Measurements from ENCODE around the gene ZGPAT. TPM values are rescaled to one million over a fixed set of nuclear protein-coding genes. Genes with fewer than 3 reads are reported as not detected.
"Not testable (repeated sequence)": the region's sequence is repeated elsewhere in the genome, so short reads cannot be mapped to it uniquely, and the experiment has no call there.

The ZGPAT gene
- total RNA-seq, 1 donor, result 11.8 TPM

GRCh38 chr20:63774306-63774705, 66.5 kb downstream of the ZGPAT start:
- no peak overlapping the region for H3K4me3 ChIP-seq (ENCODE audit: low read depth, low read length)
- TF ChIP-seq CTCF (IDR thresholded peaks at IDR 0.05; ENCODE audit: insufficient read depth, low read length), result no peak
- no peak for DNase-seq (ENCODE audit: low read depth)

- TF ChIP-seq CTCF (IDR thresholded peaks at IDR 0.05; ENCODE audit: insufficient read depth, low read length), result peak; percentile 76
- DNase-seq (ENCODE audit: low read depth), result peak; percentile 34
- H3K4me3 ChIP-seq (ENCODE audit: low read depth, low read length), result peak overlapping the region; percentile 46
Measured at GRCh38 chr20:63775096-63775978, 67.5 kb downstream of the ZGPAT start.

- DNase-seq (ENCODE audit: low read depth); H3K4me3 ChIP-seq (ENCODE audit: low read depth, low read length): not testable (repeated sequence)
Measured at GRCh38 chr20:63776875-63777274, 69.0 kb downstream of the ZGPAT start.

- H3K4me3 ChIP-seq (ENCODE audit: low read depth, low read length), result no peak overlapping the region
- no peak for TF ChIP-seq CTCF (IDR thresholded peaks at IDR 0.05; ENCODE audit: insufficient read depth, low read length)
- no peak for DNase-seq (ENCODE audit: low read depth)
Measured at GRCh38 chr20:63777614-63778013, 69.8 kb downstream of the ZGPAT start.

- no peak for TF ChIP-seq CTCF (IDR thresholded peaks at IDR 0.05; ENCODE audit: insufficient read depth, low read length)
- no peak overlapping the region for H3K4me3 ChIP-seq (ENCODE audit: low read depth, low read length)
- DNase-seq (ENCODE audit: low read depth), result no peak
Measured at GRCh38 chr20:63778034-63778752, 70.4 kb downstream of the ZGPAT start.

- DNase-seq (ENCODE audit: low read depth), result no peak
- no peak for TF ChIP-seq CTCF (IDR thresholded peaks at IDR 0.05; ENCODE audit: insufficient read depth, low read length)
- H3K4me3 ChIP-seq (ENCODE audit: low read depth, low read length), result no peak overlapping the region
Measured at GRCh38 chr20:63778857-63779256, 71.0 kb downstream of the ZGPAT start.

- no peak for TF ChIP-seq CTCF (IDR thresholded peaks at IDR 0.05; ENCODE audit: insufficient read depth, low read length)
- DNase-seq (ENCODE audit: low read depth), result no peak
- no peak overlapping the region for H3K4me3 ChIP-seq (ENCODE audit: low read depth, low read length)
Measured at GRCh38 chr20:63781181-63781580, 73.3 kb downstream of the ZGPAT start.
